Measurements from ENCODE around the gene ZNF211. TPM values are rescaled to one million over a fixed set of nuclear protein-coding genes. Genes with fewer than 3 reads are reported as not detected.

ZNF211 gene
- total and polyA plus RNA-seq, 5 donors from 2014 or later: 19.4 to 23.9 (median 22.2) TPM

Other genes with a start within 250 kb of the ZNF211 start
- 75.9 TPM for gene ZNF548, start 243.3 kb upstream of the ZNF211 start, total RNA-seq
- gene ZNF548, start 243.3 kb upstream of the ZNF211 start, polyA plus RNA-seq: 10 to 100 TPM; 14.6 to 21.7 (median 17.7) TPM
- 5.6 TPM for gene ZNF17, start 222.0 kb upstream of the ZNF211 start, total RNA-seq
- gene ZNF17, start 222.0 kb upstream of the ZNF211 start, polyA plus RNA-seq: 1 to 10 TPM; 2.9 to 9.7 (median 5.3) TPM
- gene ZNF749, start 197.8 kb upstream of the ZNF211 start, total RNA-seq: 5.1 TPM
- 10 to 100 TPM in 1 of 4 donors, 1 to 10 TPM in 3; 6.2 to 10.9 (median 8.2) TPM for gene ZNF749, start 197.8 kb upstream of the ZNF211 start, polyA plus RNA-seq
- 0.15 TPM for gene VN1R1, start 176.0 kb upstream of the ZNF211 start, total RNA-seq
- gene VN1R1, start 176.0 kb upstream of the ZNF211 start, polyA plus RNA-seq: under 1 TPM in 1 of 4 donors, not detected in 3; 0.10 TPM
- 0.74 TPM for gene ZNF772, start 155.6 kb upstream of the ZNF211 start, total RNA-seq
- 1 to 10 TPM in 3 of 4 donors, under 1 TPM in 1; 0.09 to 4.2 (median 3.4) TPM for gene ZNF772, start 155.6 kb upstream of the ZNF211 start, polyA plus RNA-seq
- 8.9 TPM for gene ZNF419, start 145.4 kb upstream of the ZNF211 start, total RNA-seq
- 10 to 100 TPM in 1 of 4 donors, 1 to 10 TPM in 3; 5.9 to 11.0 (median 8.3) TPM for gene ZNF419, start 145.4 kb upstream of the ZNF211 start, polyA plus RNA-seq
- gene ZNF773, start 133.2 kb upstream of the ZNF211 start, total RNA-seq: 7.2 TPM
- 10 to 100 TPM in 3 of 4 donors, 1 to 10 TPM in 1; 7.0 to 11.3 (median 10.6) TPM for gene ZNF773, start 133.2 kb upstream of the ZNF211 start, polyA plus RNA-seq
- 5.2 TPM for gene ZNF549, start 105.8 kb upstream of the ZNF211 start, total RNA-seq
- 1 to 10 TPM; 4.3 to 9.2 (median 7.7) TPM for gene ZNF549, start 105.8 kb upstream of the ZNF211 start, polyA plus RNA-seq
- gene ZNF550, start 73.3 kb upstream of the ZNF211 start, total RNA-seq: 10.2 TPM
- 10 to 100 TPM in 2 of 4 donors, 1 to 10 TPM in 2; 5.8 to 18.7 (median 9.4) TPM for gene ZNF550, start 73.3 kb upstream of the ZNF211 start, polyA plus RNA-seq
- 4.4 TPM for gene ZNF416, start 54.3 kb upstream of the ZNF211 start, total RNA-seq
- gene ZNF416, start 54.3 kb upstream of the ZNF211 start, polyA plus RNA-seq: 1 to 10 TPM; 4.1 to 9.5 (median 6.1) TPM
- gene ZIK1, start 49.0 kb upstream of the ZNF211 start, total RNA-seq: 3.4 TPM
- 10 to 100 TPM in 1 of 4 donors, 1 to 10 TPM in 3; 5.6 to 10.2 (median 8.2) TPM for gene ZIK1, start 49.0 kb upstream of the ZNF211 start, polyA plus RNA-seq
- gene ZNF530, start 33.3 kb upstream of the ZNF211 start, total RNA-seq: 1.5 TPM
- 1 to 10 TPM; 4.8 to 7.8 (median 7.4) TPM for gene ZNF530, start 33.3 kb upstream of the ZNF211 start, polyA plus RNA-seq
- gene ZNF134, start 18.9 kb upstream of the ZNF211 start, total RNA-seq: 17.4 TPM
- 10 to 100 TPM in 3 of 4 donors, 1 to 10 TPM in 1; 9.8 to 14.2 (median 11.8) TPM for gene ZNF134, start 18.9 kb upstream of the ZNF211 start, polyA plus RNA-seq
- gene ZSCAN4, start 35.8 kb downstream of the ZNF211 start, total RNA-seq: not detected
- not detected for gene ZSCAN4, start 35.8 kb downstream of the ZNF211 start, polyA plus RNA-seq
- gene ZNF551, start 48.8 kb downstream of the ZNF211 start, total RNA-seq: 9.6 TPM
- 1 to 10 TPM; 5.3 to 8.6 (median 7.3) TPM for gene ZNF551, start 48.8 kb downstream of the ZNF211 start, polyA plus RNA-seq
- gene ZNF154, start 76.0 kb downstream of the ZNF211 start, total RNA-seq: 3.7 TPM
- gene ZNF154, start 76.0 kb downstream of the ZNF211 start, polyA plus RNA-seq: 1 to 10 TPM in 1 of 4 donors, under 1 TPM in 2, not detected in 1; 0.25 to 1.9 (median 0.57) TPM
- 9.2 TPM for gene ZNF671, start 94.5 kb downstream of the ZNF211 start, total RNA-seq
- 10 to 100 TPM; 19.5 to 28.6 (median 23.3) TPM for gene ZNF671, start 94.5 kb downstream of the ZNF211 start, polyA plus RNA-seq
- gene ZNF776, start 113.6 kb downstream of the ZNF211 start, total RNA-seq: 15.4 TPM
- 10 to 100 TPM in 1 of 4 donors, 1 to 10 TPM in 3; 2.9 to 12.2 (median 7.5) TPM for gene ZNF776, start 113.6 kb downstream of the ZNF211 start, polyA plus RNA-seq
- 39.4 TPM for gene ZNF586, start 136.5 kb downstream of the ZNF211 start, total RNA-seq
- gene ZNF586, start 136.5 kb downstream of the ZNF211 start, polyA plus RNA-seq: 10 to 100 TPM; 18.7 to 32.2 (median 31.3) TPM
- 16.6 TPM for gene ZNF552, start 181.7 kb downstream of the ZNF211 start, total RNA-seq
- 10 to 100 TPM in 1 of 4 donors, 1 to 10 TPM in 3; 4.8 to 11.7 (median 6.8) TPM for gene ZNF552, start 181.7 kb downstream of the ZNF211 start, polyA plus RNA-seq
- gene ZNF587B, start 197.1 kb downstream of the ZNF211 start, total RNA-seq: 23.6 TPM
- gene ZNF587B, start 197.1 kb downstream of the ZNF211 start, polyA plus RNA-seq: 1 to 10 TPM; 1.3 to 3.4 (median 2.1) TPM
- 45.3 TPM for gene ZNF587, start 216.7 kb downstream of the ZNF211 start, total RNA-seq
- 1 to 10 TPM; 2.7 to 6.1 (median 3.5) TPM for gene ZNF587, start 216.7 kb downstream of the ZNF211 start, polyA plus RNA-seq

Data from CD4-positive, CD25-positive, alpha-beta regulatory T cell (primary cell).